Left renal cortex interstitium (tissue), 4 donors: ENCODE measurements around the gene DYNLT2. TPM values are rescaled to one million over a fixed set of nuclear protein-coding genes. Genes with fewer than 3 reads are reported as not detected.

Experiments used
- DNase-seq, 4 donors: peaks; one replicate each; pipeline ENCODE4 v3.0.0-alpha.2; 2013; ENCODE audit warnings: low read depth in 4 of 4, low spot score in 2 of 4, missing footprints in 1 of 4
- polyA plus RNA-seq, 4 donors: library from polyadenylated mRNA; unstranded; fragments of 120-200 nt; gene quantifications; one replicate each; pipeline ENCODE4 v1.2.1, GENCODE V29; 2013; ENCODE audit not compliant: insufficient read length in 4 of 4

The DYNLT2 gene
- polyA plus RNA-seq, 4 donors = 6.5 to 10.9 (median 7.8) TPM

GRCh38 chr6:169738976-169739529 is 12.3 kb downstream of the DYNLT2 start:
- no peak for DNase-seq

GRCh38 chr6:169738204-169738975 is 13.0 kb downstream of the DYNLT2 start:
- DNase-seq = no peak

- no peak for DNase-seq
These were observed 21.4 kb downstream of the DYNLT2 start for GRCh38 chr6:169729961-169730360.

- DNase-seq = no peak
These were observed 24.4 kb downstream of the DYNLT2 start for GRCh38 chr6:169726963-169727362.

GRCh38 chr6:169726049-169726400 is 25.3 kb downstream of the DYNLT2 start:
- DNase-seq = no peak

GRCh38 chr6:169725125-169726048 is 26.0 kb downstream of the DYNLT2 start:
- DNase-seq = peak in 2 of 4 donors; percentile 42 to 66

GRCh38 chr6:169724494-169725124 is 26.8 kb downstream of the DYNLT2 start, which contains the start of gene PHF10:
Gene PHF10, minus strand, starts transcription at chr6:169724500. Its CDS starts 569 bp downstream, at chr6:169723931.
- peak; percentile 47 to 69 (median 62) for DNase-seq

- no peak for DNase-seq
These were observed 27.3 kb downstream of the DYNLT2 start for GRCh38 chr6:169723991-169724493.

- DNase-seq = peak; percentile 50 to 60 (median 55)
These were observed 28.0 kb downstream of the DYNLT2 start for GRCh38 chr6:169723200-169723909.

- DNase-seq = peak in 1 of 4 donors; percentile 36
These were observed 28.8 kb downstream of the DYNLT2 start for GRCh38 chr6:169722362-169723199.

GRCh38 chr6:169720207-169720855 is 31.0 kb downstream of the DYNLT2 start:
- DNase-seq = no peak

- no peak for DNase-seq
These were observed 32.3 kb downstream of the DYNLT2 start for GRCh38 chr6:169719117-169719516.

- no peak for DNase-seq
These were observed 36.8 kb downstream of the DYNLT2 start for GRCh38 chr6:169714595-169714994.

GRCh38 chr6:169714178-169714577 is 37.2 kb downstream of the DYNLT2 start:
- no peak for DNase-seq

GRCh38 chr6:169710009-169710408 is 41.4 kb downstream of the DYNLT2 start:
- no peak for DNase-seq

- no peak for DNase-seq
These were observed 42.1 kb downstream of the DYNLT2 start for GRCh38 chr6:169709293-169709692.

- DNase-seq = no peak
These were observed 43.6 kb downstream of the DYNLT2 start for GRCh38 chr6:169707772-169708171.

GRCh38 chr6:169702840-169703246 is 48.5 kb downstream of the DYNLT2 start:
- DNase-seq = no peak
